ENCODE data around the gene EXD1.
"Not testable (repeated sequence)": the region's sequence is repeated elsewhere in the genome, so short reads cannot be mapped to it uniquely, and the experiment has no call there.

Gene EXD1

DNA sequence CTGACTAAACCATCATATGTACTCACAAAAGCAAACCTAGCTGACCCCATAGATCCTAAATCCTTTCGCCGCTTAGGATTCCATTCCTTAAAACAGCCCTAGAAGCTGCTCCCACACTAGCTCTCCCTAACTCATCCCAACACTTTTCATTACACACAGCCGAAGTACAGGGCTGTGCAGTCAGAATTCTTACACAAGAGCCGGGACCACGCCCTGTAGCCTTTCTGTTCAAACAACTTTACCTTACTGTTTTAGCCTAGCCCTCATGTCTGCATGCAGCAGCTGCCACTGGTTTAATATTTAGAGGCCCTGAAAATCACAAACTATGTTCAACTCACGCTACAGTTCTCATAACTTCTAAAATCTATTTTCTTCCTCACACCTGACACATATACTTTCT, 95.0 kb downstream of the EXD1 start:
- not testable (repeated sequence) for DNase-seq

DNA sequence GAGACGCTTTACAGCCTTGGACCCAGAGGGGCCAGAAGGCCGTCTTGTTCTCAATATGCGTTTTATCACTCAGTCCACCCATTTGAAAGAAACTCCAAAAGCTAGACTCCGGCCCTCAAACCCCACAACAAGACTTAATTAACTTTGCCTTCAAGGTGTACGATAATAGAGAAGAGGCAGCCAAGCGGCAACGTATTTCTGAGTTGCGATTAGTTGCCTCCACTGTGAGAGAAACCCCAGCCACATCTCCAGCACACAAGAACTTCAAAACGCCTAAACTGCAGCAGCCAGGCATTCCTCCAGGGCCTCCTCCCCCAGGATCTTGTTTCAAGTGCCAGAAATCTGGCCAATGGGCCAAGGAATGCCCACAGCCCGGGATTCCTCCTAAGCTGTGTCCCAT, 97.1 kb downstream of the EXD1 start:
- DNase-seq, result no peak
